G401.6 (cell line): ENCODE data around the gene GNGT1.

ENCODE experiments used
- FAIRE-seq: peaks from 2 replicates; lab custom pipeline; 2012; peaks lifted over from hg19 to GRCh38; lab: Jason Lieb, UNC

The GNGT1 gene

DNA sequence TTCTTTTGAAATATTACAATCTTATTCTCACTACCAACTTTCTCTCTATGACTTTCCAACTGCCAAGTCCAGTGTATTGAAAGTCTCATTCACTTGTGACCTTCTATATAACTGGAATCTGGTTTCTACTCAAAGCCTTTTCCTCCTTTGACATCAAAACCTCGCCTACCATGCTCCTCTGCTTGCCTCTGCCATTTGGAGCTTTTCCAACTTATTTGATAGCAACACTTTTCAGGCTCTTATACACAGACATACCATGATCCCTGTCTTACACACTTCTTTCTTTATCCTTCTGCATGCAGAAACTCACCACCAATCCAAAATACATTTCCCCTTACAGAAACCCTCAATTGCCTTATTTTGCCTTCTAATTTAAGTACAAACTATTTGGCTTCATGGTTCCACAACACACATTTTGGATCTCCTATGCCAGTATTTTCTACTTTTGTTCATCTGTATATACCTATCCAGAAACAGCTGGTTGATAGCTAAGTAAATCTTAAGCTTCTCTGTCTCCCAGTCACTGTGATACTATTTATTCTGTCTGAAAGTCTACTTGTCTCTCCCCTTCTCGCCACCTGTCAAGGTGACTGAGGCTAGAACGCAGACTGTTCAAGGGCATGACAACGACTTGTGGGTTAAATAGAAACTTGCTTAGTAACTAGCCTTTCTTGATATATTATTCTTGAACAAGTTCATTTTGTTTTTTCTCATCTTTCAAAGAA, 37.6 kb downstream of the GNGT1 start:
- no peak for FAIRE-seq

DNA sequence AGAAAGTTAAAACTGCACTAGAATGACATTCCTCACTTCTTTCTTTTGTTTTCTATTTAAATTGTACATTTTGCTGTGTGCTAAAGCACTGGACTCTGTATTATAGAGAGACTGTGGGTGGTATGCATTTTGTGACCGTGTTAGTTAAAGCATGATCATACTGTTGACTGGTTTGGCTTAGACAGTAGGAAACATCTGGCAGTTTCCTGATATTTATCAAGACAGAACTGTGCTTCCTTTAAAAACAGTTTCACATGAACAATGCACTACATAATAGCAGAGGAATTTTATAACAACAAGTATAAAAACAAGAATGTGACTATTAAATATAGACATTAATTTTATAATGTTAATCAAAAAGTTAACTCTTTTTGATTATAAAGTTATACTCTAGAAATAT, 38.3 kb downstream of the GNGT1 start:
- no peak for FAIRE-seq

DNA sequence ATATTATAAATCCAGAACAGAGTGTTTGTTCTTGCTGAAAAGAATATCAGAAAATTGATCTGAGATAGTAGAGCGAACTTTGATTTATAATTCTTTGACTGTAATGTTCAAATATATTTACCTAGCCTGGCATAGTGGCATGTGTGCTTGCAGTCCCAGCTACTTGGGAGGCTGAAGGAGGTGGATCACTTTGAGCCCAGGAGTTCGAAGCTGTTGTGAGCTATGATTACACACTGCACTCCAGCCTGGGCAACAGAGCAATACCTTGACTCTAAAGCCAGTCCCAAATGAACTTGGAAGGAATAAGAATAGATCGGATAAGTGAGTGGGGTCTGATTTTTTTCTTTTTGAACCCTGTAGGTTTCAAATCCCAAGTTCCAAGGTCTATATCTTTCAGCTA, 38.7 kb downstream of the GNGT1 start:
- no peak for FAIRE-seq

DNA sequence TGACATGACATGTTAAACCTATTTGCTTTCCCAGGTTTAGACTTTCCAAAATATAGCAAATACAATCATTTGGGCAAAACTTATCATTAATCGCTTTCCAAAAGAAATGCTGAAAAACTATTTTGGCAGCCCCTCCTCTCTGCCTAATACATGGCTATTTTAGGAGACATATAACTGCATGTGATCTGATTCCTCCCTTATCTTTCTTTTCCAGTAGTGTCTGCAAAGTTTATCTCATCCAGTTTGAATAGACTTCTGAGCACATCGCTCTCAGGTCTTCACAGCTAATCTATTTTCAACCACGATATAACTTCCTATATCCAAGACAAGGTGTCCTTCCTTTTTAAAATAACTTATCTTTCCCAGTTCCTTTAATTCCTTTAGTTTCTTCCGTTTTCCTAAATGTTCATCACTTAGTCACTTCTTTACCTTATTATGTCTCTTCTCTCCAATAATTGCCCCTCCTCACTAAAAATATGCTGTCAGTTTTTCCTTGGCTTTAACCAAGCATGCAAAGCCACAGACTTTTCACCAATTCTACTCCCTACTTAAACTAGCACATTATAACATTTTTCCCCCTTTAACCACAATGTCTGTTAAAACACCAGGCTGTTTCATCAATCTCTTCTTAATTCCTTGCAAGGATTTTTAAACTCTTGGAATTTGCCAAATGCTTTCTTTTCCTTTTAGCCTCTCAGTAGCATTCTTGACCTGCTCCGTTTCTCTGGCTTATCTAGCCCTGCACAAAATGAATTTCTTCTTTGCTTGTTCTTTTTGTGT, 39.6 kb downstream of the GNGT1 start:
- no peak for FAIRE-seq

DNA sequence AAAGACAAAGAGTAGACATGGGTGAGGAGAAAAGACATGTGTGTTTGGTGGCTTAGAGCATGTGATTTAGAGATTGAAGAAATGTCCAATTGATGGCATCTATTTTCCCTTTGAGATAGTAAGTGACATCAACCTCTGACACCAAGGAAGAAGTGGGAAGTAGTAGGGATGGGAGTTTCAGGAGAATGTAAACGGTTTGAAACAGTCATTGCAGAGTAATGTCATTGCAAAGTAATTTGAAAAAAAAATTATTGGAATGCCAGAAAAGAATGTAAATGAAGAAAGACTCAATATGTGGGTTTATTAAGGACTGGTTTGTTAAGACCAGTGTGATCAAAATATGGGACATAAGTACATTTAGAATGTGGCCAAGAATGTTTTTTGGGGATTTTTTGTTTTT, 41.7 kb downstream of the GNGT1 start:
- FAIRE-seq, result no peak

DNA sequence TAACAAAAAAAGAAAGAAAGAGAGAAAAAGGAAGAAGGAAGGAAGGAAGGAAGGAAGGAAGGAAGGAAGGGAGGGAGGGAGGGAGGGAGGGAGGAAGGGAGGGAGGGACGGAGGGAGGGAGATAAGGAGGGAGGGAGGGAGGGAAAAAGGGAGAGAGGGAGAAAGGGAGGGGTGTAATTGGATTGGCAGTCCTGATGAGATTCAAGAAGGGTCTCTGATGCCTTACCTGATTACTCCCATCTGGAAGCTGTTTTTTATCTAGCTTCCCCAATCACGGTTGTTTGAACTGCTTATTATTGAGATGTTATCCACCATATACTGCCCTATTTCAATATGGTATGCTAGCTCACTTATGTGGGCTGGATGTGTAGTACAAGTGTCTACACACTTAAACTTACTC, 42.5 kb downstream of the GNGT1 start:
- FAIRE-seq, result no peak

DNA sequence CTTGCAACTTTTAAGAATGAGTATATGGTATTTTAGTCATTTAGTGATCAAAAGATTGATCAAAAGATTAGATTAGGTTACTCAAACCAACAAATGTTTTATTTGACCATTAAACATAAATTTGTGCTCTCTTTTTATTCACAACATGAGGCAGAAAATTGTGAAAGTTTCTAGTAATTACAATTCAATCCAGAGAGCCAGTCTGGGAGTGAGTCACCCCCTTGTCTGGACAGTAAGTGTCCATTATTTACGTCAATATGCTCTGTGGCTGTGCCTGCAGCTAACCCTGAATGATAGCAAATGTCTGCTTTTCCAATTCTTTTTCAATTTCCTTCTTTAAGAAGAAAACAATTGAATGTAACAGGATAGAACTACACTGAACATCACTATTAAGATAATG, 43.1 kb downstream of the GNGT1 start:
- FAIRE-seq, result no peak

DNA sequence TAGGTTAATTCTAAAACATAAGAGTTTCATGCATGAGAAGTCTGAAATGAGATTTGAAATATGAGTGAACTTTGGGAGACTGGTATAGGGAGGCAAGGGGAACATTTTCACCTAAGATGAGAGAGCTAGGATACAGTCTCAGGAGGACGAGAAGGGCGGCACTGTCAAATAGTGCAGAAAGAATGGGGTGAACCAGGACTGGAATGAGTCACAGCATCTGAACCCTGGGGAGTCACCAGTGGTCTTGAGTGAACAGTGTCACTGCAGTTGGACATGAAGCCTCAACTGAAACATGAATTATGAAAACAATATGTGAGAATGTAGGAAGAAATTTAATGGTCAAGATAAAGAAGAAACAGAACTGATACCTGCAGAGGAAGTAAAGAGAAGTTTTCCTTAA, 48.9 kb downstream of the GNGT1 start:
- no peak for FAIRE-seq

DNA sequence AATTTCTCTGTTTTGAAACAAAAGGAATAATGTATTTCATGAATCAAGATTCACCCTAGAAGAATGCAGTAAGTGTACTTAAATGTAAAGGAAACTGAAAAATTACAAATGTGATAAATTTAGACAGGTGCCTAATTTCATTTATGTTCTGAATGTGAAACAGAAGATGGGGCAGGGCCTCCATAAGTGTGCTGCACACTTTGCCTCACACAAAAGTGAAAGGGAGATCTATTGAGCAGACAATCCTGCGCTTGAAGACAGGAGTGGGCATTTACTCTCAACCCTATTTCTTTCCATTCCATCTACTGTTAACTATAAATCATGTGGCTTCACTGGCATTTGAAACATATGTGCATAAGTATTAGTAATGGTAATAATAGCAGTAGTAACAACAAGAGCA, 51.4 kb downstream of the GNGT1 start:
- FAIRE-seq, result no peak

DNA sequence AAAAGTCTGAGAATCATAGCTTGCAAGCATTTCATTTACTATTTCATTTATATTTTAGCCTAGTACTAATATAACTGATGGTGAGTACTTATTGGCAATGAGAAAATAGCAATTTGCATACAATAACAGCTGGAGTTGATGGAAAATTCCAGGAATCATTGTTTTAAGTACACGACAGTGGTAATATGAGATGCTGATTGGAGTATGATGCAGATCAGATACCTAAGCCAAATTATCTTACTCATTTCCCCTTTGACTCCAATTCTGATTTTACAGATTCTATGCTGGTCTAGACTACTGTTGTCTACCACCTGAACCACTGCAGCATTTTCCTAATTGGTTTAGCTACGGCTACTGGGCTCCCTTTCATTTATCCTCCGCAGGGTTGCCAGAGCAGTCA, 51.8 kb downstream of the GNGT1 start:
- FAIRE-seq, result no peak

DNA sequence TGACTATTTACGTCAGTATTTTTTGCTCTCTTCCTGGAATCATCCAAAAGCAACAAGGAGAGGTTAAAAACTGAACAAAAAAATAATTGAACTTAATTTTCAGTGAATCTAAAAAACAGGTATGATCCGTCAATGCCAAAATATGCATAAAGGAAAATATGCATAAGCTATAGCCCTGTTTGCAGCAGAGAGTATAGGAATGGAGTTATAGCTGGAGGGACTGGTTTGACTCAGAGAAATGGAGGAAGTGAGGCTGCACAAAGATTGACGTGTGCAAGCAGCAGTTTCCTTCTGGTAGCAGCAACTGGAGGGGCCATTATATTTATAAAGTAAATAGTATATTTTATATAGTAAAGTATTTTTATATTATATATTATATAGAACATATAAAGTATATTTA, 52.3 kb downstream of the GNGT1 start:
- no peak for FAIRE-seq
